ENCODE data around the gene TRMT61A.

DNA sequence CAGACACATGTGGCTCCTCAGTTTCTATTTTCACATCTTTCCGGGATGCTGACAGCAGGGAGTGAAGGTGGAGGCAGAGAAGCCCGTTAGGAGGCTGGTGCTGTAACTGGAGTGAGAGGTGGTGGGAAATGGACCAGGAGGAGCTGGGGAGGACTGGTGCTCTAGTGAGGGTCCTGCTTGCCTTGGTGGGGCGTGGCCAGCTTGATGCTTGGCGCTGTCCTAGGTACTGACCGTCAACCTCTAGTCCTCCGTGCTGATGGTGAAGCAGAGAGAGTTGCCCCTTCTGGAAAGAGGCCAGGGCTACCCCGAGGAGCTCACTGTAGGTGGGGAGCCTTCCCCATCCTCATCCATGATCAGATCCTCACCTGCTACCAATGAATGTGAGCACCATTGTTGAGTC is 1.4 kb downstream of the TRMT61A start:
- TF ChIP-seq EZH2 (IDR thresholded peaks at IDR 0.05; ENCODE audit: insufficient read depth, poor library complexity, severe bottlenecking) (no peak), EZH2phosphoT487 (IDR thresholded peaks at IDR 0.05; ENCODE audit: insufficient read depth, low read depth) (no peak)
